Stimulated activated CD4-positive, alpha-beta T cell treated with anti-CD3 and anti-CD28 coated beads, Interleukin-4, amount 100 ng/mL, for 1 hour (primary cell): ENCODE results near the gene ALDH9A1.
A peak's percentile ranks its signal among the peaks of the same experiment; 100 is the strongest.
"Not testable (repeated sequence)": the region's sequence is repeated elsewhere in the genome, so short reads cannot be mapped to it uniquely, and the experiment has no call there.

Experiments used
- DNase-seq: peaks from one replicate; pipeline ENCODE4 v3.0.0-alpha.2; 2020

Gene ALDH9A1

DNA sequence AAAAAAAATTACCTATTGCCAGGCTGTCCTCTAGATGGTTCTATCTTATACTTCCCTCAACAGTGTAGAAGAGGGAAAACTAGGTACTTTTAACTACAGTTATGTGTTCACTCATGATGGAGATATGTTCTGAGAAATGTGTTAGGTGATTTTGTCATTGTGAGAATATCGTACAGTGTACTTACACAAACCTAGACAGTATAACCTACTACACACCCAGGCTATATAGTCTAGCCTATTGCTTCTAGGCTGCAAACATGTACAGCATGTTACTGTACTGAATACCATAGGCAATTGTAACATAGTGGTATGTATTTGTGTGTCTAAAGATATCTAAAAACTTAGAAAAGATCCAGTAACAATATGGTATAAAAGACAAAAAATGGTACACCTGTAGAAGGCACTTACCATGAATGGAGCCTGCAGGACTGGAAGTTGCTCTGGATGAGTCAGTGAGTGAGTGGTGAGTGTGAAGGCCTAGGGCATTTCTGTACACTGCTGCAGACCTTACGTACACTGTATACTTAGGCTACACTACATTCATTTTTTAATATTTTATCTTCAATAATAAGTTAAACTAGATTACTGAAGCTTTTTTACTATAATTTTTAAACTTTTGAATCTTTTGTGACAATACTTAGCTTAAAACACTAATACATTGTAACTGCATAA is 54.2 kb downstream of the ALDH9A1 start:
- no peak for DNase-seq

DNA sequence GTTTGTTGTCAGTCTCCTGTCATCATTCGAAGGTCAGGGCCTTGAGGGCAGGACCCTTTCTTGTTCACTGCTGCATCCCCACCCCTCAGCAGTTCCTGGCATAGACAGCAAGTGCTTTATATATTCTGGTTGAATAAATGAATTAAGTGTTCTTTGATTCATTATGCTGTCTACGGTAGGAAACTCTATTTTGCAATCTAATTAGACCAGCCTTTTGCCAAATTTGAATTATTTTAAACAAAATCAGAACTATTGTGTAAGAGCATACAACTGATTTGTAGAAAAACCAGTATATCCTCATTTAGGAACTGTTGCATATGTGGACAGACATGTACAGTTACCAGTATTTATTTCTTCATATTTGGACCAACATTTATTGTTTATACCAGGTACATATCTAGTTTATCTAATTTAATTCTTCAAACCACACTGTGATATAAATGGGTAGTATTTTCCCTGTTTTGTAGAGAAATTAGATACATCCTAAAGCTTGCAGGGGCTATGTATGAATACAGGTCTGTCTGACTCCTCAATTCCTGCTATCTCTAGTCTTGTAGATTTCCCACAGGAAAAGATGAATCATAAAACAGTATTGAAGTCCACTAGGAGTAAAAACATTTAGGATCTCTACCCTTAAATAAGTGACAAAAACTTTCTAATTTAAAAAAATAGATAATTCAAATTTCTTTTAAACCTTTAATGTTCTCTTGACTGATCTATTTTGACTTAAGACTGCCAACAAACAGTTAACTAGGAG is 57.0 kb downstream of the ALDH9A1 start:
- no peak for DNase-seq

DNA sequence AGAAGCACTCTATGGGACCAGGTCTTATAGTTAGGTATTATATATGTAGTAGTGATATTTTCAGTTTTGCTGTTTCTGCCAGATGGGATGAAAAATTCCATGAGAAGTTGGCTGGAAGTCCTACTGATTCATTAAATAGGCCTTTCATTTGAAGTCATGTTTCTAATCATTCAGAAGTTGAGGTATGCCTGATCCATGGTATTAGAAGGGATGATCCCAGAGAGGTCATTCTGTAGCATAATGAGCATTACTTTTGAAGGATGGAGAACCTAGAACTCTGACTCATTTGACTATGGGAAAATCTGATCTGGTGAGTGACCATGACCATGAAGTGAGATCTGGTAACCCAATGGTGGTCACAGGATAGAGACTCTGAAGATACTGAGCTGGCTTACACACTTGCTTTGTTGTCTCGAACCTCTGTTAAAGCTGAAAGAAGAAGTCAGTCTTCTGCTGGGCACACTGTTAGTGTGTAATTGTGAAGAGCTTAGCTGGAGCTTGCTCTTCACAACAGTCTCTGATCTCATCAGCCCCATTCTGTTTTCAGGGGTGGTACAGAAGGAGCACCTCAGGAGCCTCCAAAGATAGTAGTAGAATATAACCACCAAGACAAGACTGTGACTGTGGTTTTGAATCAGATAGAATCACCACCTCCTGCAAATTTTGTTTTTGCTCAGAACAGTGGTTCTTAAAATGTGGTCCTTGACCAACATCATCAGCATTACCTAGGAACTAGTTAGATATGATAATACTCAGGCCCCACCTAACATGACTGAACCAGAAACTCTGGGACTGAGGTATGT is 58.3 kb downstream of the ALDH9A1 start:
- no peak for DNase-seq

DNA sequence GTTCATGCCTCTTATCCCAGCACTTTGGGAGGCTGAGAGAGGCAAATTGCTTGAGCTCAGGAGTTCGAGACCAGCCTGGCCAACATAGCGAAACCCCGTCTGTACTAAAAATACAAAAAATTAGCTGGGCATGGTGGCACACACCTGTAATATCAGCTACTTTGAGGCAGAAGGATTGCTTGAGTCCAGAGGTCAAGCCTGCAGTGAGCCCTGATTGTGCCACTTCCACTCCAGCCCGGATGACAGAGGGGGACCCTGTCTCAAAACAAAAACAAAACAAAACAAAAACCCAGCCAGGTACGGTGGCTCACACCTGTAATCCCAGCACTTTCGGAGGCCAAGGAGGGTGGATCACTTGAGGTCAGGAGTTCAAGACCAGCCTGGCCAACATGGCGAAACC is 60.2 kb downstream of the ALDH9A1 start:
- not testable (repeated sequence) for DNase-seq

GRCh38 chr1:165637427-165637826 is 60.9 kb downstream of the ALDH9A1 start:
- DNase-seq = no peak

DNA sequence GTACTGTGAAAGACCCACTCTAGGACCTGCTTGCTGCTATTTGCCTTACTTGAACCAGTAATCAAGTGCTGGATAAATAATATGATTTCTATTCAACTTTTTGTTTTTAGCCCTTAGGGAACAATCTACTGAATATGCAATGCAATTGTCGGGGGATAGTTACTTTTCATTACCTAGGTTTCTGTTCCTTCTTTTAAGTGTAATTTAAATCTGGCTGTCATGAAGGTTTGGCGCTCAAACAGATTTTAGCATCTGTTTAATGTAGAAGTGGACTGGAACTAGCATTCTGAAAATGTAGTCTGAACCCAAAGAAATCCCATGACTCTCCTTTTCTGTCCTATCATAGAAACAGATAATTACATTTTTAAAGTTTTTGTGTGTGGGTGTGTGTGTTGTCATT is 62.5 kb downstream of the ALDH9A1 start:
- no peak for DNase-seq

DNA sequence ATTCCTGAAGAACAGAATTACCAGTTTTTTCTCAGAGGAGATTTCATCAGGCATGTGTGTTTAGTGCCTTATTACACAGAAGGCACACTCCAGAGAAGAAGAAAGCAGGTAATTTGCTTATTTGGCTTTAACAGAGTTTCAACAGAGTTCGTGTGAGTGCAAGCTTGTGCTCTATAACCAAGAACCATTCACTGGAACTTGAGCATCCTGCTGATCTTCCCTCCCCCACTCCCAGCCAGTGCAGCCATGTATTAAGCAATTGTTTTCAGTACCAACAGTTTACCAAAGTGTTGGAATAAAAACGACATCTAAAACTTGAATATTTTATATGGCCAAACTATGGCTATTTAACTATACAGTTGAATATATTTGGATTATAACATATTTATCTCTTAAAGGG is 63.0 kb downstream of the ALDH9A1 start:
- no peak for DNase-seq

- DNase-seq = no peak
Measured at GRCh38 chr1:165634154-165634921, 64.0 kb downstream of the ALDH9A1 start.

GRCh38 chr1:165633614-165634013 is 64.7 kb downstream of the ALDH9A1 start:
- no peak for DNase-seq

DNA sequence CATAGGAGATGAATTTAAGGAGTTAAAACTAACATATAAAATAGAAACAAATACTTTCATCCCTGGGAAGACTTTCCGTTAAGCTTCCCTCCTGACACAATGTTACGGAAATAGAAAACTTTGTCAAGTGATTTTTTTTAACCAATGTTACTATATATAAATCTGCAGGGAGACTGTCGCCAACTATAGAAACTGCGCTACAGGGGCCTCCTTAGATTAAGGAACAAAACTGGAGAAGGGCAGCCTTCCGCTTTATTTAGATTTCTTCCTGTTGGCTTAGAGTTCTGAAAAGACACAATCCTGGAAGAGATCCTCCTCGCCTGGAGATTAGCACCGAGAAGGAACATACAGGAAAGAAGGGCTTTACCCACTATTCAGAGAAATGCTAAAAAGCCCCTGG is 65.9 kb downstream of the ALDH9A1 start:
- DNase-seq = no peak

- no peak for DNase-seq
Measured at GRCh38 chr1:165632152-165632469, 66.3 kb downstream of the ALDH9A1 start.

DNA sequence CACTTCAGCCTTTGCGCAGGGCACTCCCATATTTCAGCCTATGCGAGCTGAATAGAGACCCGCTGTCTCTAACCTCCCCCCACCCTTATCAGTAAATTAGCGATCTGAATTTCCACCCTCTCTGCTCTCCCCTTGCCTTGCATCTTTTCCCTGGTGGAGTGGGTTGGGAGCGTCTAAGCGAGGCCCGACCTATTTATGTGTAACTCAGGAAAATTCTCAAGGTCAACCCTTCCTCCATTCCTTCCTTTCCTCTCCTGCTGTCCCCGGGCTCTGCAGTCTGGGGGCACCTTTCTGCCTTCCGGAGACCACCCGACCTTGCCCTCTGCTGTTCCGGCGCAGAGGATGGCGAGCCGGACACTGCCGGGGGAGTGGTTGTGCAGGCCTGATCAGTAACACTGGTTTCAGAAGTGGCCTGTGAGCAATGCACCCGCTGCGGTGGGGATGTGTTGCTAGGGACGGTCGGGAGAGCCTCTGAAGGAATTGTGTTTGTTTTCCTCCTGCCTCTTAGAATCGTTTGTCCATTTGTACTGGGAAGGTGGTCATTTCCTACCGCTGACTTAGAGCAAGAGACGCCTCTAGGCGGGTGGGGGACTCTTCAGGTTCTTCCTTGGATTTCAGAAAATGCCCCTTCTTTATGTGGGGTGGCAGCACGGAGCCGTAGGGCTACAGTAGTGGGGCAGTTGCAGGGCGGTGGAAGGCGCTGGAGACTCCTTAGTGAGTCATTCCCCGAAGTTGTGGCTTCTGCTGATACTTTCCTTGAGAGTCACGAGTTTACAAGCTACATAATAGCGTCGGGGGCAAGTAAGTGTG is 66.8 kb downstream of the ALDH9A1 start:
- peak; percentile 40 for DNase-seq

DNA sequence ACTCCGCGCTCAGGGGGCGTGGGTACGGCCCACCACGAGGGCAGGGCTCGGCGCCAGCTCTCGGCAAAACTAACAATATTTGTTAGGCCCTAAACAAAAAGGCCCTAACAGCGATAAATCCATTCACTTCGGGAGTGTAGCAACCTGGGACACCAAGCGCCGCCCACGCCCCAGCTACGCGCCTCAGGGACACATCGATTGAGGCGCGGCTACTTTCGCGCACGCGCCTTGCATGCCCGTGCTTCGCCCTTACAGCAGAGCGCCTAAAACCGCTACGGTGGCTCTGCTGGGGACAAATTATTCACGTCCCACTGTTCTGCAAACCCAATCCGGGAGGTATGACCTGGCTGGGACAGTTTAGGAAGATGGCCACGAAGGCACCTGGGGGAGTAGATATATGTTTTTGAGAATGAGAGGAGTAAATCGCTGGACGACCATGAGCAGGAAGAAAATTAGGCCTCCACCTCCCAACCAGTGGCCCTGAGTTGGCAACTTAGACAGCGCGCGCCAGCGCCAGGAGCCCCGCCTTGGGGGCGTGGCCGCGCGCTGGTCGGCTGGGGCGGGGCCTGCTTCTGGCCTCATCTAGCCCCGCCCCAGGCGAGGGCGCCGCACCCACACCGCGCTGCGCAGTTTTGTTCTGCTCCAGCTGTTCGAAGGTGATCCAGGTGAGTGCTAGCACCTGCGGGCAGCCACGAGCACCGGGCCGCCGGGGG is 67.6 kb downstream of the ALDH9A1 start, which contains the start of gene MGST3:
Gene MGST3, plus strand, starts transcription at position 606 of the 713 bp plus-strand sequence. CDS start 18,614 bp downstream, outside the sequence.
- peak; percentile 95 for DNase-seq

DNA sequence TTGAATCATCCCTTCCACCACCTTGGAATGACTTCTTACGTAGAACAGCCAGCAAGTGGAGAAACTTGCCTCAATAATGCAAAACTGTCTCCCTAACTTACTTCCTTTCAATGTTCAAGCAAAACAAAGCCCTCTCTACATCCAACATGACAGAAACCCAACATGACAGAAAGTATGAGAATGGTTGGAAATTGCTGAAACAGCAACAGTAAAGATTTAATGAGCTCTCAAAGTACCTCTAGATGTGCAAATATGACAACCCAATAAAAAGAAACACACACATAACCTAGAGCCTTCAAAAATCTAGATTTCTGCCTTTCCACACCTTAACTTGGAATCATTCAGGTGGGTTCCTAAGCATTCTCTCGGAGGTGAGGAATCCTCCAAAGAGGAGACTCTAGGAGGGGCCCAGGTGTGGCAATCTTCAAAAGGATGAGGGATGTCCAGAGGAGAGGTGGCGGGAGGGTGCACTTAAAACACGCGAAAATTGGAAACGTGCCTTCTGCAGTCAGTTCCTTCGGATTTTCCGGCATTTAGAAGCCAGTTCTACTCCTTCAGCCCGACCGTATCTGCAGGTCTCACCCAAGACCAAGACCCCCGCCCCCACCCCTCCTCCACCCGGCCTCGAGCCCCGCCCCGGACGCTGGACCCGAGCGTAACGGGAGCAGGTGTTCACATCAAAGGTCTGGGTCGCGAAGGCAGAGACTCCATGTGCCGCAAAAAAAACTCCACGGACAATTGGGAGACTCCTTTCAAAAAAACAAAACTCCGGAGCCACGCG is 68.3 kb downstream of the ALDH9A1 start:
- DNase-seq = no peak

DNA sequence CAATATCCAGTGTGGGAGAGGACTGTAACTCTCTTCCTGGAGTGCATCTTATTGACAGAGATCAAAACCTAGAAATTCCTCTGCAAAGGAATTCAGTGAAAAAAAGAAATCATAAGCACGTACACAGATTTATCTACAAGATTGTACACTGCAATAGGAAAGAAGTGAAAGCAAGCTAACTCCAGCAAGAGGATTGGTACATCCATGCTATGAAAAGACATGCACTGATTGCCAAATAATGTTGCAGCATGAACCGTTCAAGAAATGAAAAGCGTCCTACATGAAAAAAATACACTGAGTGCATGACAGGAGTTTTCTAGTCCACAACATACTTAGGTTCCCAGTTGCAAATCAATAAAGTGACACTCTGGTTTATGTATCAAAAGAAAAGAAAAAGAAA is 69.2 kb downstream of the ALDH9A1 start:
- no peak for DNase-seq

GRCh38 chr1:165628147-165628822 is 70.1 kb downstream of the ALDH9A1 start:
- DNase-seq = no peak

DNA sequence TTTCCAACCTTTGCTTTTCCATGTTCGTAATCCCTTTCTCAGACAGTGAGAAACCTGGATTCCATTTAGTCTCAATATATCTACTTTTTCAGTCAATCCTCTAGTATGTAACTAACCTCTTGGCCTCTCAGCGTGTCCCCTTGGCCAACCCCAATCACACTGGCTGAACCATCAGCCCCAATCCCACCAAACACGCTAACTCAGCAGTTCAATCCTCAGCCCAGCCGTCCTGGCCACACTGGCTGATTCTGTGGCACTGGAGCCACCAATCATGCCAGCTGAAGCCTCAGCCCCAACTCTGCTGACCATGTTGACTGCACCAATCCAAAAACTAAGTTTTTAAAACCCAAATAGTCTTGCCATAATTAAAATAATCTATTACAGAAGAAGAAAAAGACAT is 73.9 kb downstream of the ALDH9A1 start:
- DNase-seq = no peak

DNA sequence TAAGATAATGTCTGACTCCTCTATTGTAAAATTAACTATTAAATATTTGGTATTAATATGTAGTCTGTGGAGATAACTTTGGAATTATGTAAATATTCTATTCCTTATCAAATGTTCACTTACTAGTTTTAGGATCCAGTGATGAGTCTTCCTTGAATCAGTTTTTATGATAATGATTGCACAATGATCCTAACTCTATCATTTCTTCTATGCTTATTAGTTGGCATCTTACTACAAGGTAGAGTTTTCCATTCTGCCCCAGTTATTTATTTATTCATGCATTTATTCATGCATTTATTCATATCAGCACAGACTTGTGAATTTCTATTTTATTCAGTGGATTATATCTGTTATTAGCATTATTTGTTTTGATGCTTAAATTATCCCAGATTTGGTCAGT is 74.7 kb downstream of the ALDH9A1 start:
- DNase-seq = no peak

DNA sequence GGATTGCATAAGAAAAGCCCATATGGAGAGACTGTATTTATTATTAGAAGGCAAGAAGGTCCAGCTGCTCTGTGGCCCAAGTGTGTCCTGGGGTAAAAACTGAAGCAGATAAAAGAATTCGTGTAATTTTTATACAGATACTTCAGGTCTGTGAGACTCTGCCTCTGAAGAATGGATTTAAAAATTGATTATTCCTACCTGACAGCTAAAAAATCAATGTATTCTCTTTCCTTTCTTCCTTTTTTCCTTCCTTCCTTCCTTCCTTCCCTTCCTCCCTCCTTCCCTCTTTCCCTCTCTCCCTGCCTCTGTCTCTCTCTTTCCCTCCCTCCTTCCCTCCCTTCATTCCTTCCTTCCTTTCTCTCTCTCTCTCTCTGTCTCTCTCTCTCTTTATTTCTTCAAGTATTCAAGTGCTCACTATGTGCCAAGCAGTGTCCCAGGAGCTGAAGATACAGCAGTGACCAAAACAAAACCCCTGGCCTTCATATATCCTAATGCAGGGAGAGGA is 78.7 kb downstream of the ALDH9A1 start:
- DNase-seq = no peak
